ENCODE measurements around the gene C11orf98. TPM values are rescaled to one million over a fixed set of nuclear protein-coding genes. Genes with fewer than 3 reads are reported as not detected.
"Not testable (repeated sequence)": the region's sequence is repeated elsewhere in the genome, so short reads cannot be mapped to it uniquely, and the experiment has no call there.

The C11orf98 gene
- total RNA-seq, 1 experiment from 2014 or later, result 116 TPM

- not testable (repeated sequence) for DNase-seq (ENCODE audit: low read depth)
Observed at GRCh38 chr11:62650283-62650682, 14.7 kb downstream of the C11orf98 start.

- DNase-seq (ENCODE audit: low read depth), result no peak
Observed at GRCh38 chr11:62649486-62649885, 15.5 kb downstream of the C11orf98 start.

GRCh38 chr11:62648967-62649364, 16.0 kb downstream of the C11orf98 start:
- DNase-seq (ENCODE audit: low read depth), result no peak

GRCh38 chr11:62648185-62648966, 16.6 kb downstream of the C11orf98 start:
- DNase-seq (ENCODE audit: low read depth), result no peak

GRCh38 chr11:62647609-62648005, 17.4 kb downstream of the C11orf98 start:
- no peak for DNase-seq (ENCODE audit: low read depth)

GRCh38 chr11:62646825-62647608, 18.0 kb downstream of the C11orf98 start:
- no peak for DNase-seq (ENCODE audit: low read depth)

GRCh38 chr11:62645946-62646824, 18.8 kb downstream of the C11orf98 start, which contains the start of gene GANAB:
Gene GANAB (minus strand): TSS chr11:62646613. CDS start chr11:62646599, 14 bp downstream.
- peak; percentile 99 for DNase-seq (ENCODE audit: low read depth)

- no peak for DNase-seq (ENCODE audit: low read depth)
Observed at GRCh38 chr11:62645671-62645945, 19.4 kb downstream of the C11orf98 start.

- DNase-seq (ENCODE audit: low read depth), result no peak
Observed at GRCh38 chr11:62644220-62644619, 20.8 kb downstream of the C11orf98 start.

- no peak for DNase-seq (ENCODE audit: low read depth)
Observed at GRCh38 chr11:62632492-62632891, 32.5 kb downstream of the C11orf98 start.

- DNase-seq (ENCODE audit: low read depth), result no peak
Observed at GRCh38 chr11:62627713-62628112, 37.3 kb downstream of the C11orf98 start.

- DNase-seq (ENCODE audit: low read depth), result no peak
Observed at GRCh38 chr11:62622476-62623089, 42.4 kb downstream of the C11orf98 start.

- peak; percentile 99 for DNase-seq (ENCODE audit: low read depth)
Observed at GRCh38 chr11:62621567-62622470, 43.2 kb downstream of the C11orf98 start, which contains the start of gene B3GAT3. Gene B3GAT3 (minus strand): TSS chr11:62621986. CDS start chr11:62621947, 39 bp downstream.

- no peak for DNase-seq (ENCODE audit: low read depth)
Observed at GRCh38 chr11:62621027-62621566, 43.9 kb downstream of the C11orf98 start.

GRCh38 chr11:62616957-62617356, 48.1 kb downstream of the C11orf98 start:
- DNase-seq (ENCODE audit: low read depth), result not testable (repeated sequence)

- DNase-seq (ENCODE audit: low read depth), result no peak
Observed at GRCh38 chr11:62615521-62615920, 49.5 kb downstream of the C11orf98 start.

- peak; percentile 33 for DNase-seq (ENCODE audit: low read depth)
Observed at GRCh38 chr11:62614275-62614674, 50.7 kb downstream of the C11orf98 start.

- DNase-seq (ENCODE audit: low read depth), result no peak
Observed at GRCh38 chr11:62613291-62613778, 51.7 kb downstream of the C11orf98 start.
